Panc1 (cell line): ENCODE data around the gene NEK6. TPM values are rescaled to one million over a fixed set of nuclear protein-coding genes. Genes with fewer than 3 reads are reported as not detected.
A peak's percentile ranks its signal among the peaks of the same experiment; 100 is the strongest.

ENCODE experiments used
- ATAC-seq: fragments of 200-7000 bp; cut with Tn5 transposase; 2 replicates; pipeline ENCODE4 v1.9.1; 2020; ENCODE audit warnings: mild to moderate bottlenecking, moderate library complexity
- BruUV-seq: library from RNA; stranded (reverse); fragments of 400-500 nt; replicated peaks from 2 replicates; lab custom pipeline; 2021; lab: Mats Ljungman, UMichigan
- CTCF ChIA-PET: fragments of 300-600 bp; sonication (Branson Sonifier 250); formaldehyde crosslinking; loops from one replicate; lab custom pipeline; 2022; ENCODE audit warnings: antibody characterized with exemption; lab: Charles Lee
- POLR2A ChIA-PET: fragments of 300-600 bp; sonication (Branson Sonifier 250); formaldehyde crosslinking; loops from one replicate; lab custom pipeline; 2022; ENCODE audit warnings: antibody characterized with exemption; lab: Charles Lee
- DNase-seq: peaks from one replicate; pipeline ENCODE4 v3.0.0-alpha.2; 2010; ENCODE audit warnings: low read depth, low spot score
- H3K27ac ChIP-seq: 2 replicates; pipeline ENCODE4 v1.5.1; 2011; ENCODE audit warnings: mild to moderate bottlenecking, low read length, inconsistent platforms
- H3K27me3 ChIP-seq: fragments of 200-500 bp; sonication (Bioruptor generic); 2 replicates; pipeline ENCODE4 v1.6.0; 2014; ENCODE audit warnings: low read length, inconsistent platforms; ENCODE audit not compliant: control insufficient read depth, insufficient read depth
- H3K36me3 ChIP-seq: fragments of 200-500 bp; sonication (Bioruptor generic); 2 replicates; pipeline ENCODE4 v1.5.1; 2014; ENCODE audit warnings: inconsistent platforms, mild to moderate bottlenecking, low read length, moderate library complexity; ENCODE audit not compliant: control insufficient read depth, insufficient read depth
- H3K4me1 ChIP-seq: 2 replicates; pipeline ENCODE4 v1.5.1; 2011; ENCODE audit warnings: inconsistent platforms, mild to moderate bottlenecking, low read length, moderate library complexity; ENCODE audit not compliant: control insufficient read depth, insufficient read depth
- H3K4me3 ChIP-seq, 2 experiments: 2 replicates each; pipeline ENCODE4 v1.5.1; 2011 to 2012; ENCODE audit warnings: low read depth in 2 of 2, low read length in 2 of 2, mild to moderate bottlenecking in 2 of 2, inconsistent platforms in 1 of 2, moderate library complexity in 1 of 2
- H3K9me3 ChIP-seq: fragments of 200-500 bp; sonication (Bioruptor generic); 2 replicates; pipeline ENCODE4 v1.5.1; 2014; ENCODE audit warnings: low read depth, mild to moderate bottlenecking, inconsistent platforms, low read length, moderate library complexity; ENCODE audit not compliant: control insufficient read depth, insufficient read depth
- CTCF ChIP-seq: fragments of 450-650 bp; IDR thresholded peaks from 2 replicates; pipeline ENCODE4 v1.5.1; 2017; ENCODE audit warnings: mild to moderate bottlenecking
- POLR2AphosphoS5 ChIP-seq: IDR thresholded peaks from 2 replicates; pipeline ENCODE4 v1.6.1; 2012; ENCODE audit warnings: mild to moderate bottlenecking, low read depth, low read length, moderate library complexity
- REST ChIP-seq, 2 experiments: IDR thresholded peaks; 2 replicates each; pipeline ENCODE4 v1.6.1; 2011 to 2012; ENCODE audit warnings: low read depth in 2 of 2, control low read depth in 1 of 2, low read length in 1 of 2, mild to moderate bottlenecking in 1 of 2, moderate library complexity in 1 of 2; ENCODE audit not compliant: insufficient read depth in 1 of 2
- SIN3A ChIP-seq: IDR thresholded peaks from 2 replicates; pipeline ENCODE4 v1.6.1; 2012; ENCODE audit warnings: low read depth, mild to moderate bottlenecking, low read length, moderate library complexity, borderline replicate concordance; ENCODE audit not compliant: insufficient read depth
- TCF7L2 ChIP-seq: IDR thresholded peaks from 2 replicates; pipeline ENCODE4 v1.6.1; 2011; ENCODE audit warnings: mild to moderate bottlenecking, low read depth, low read length, inconsistent platforms
- in situ Hi-C: cut with HindIII; loops from 2 replicates; pipeline ENCODE4 v1.10.0; 2016; ENCODE audit warnings: low sequenced_read_pairs, low pct_unique_long_range_greater_than_20kb
- intact Hi-C: fragments of 100-400 bp; cut with micrococcal nuclease; formaldehyde crosslinking; loops from one replicate; pipeline ENCODE4 v1.10.0; 2022; ENCODE audit not compliant: unreplicated experiment
- total RNA-seq: library from RNA; stranded (reverse); gene quantifications from one replicate; pipeline ENCODE4 v1.2.1, GENCODE V29; 2021; ENCODE audit not compliant: unreplicated experiment

Gene NEK6
- total RNA-seq, 1 experiment from 2014 or later, result 56.3 TPM

- in situ Hi-C loops, result no loop called here
- no peak overlapping the region for H3K27ac ChIP-seq
- CTCF ChIA-PET, result no interaction called here
Observed at GRCh38 chr9:124370896-124371582, 113.3 kb downstream of the NEK6 start.

DNA sequence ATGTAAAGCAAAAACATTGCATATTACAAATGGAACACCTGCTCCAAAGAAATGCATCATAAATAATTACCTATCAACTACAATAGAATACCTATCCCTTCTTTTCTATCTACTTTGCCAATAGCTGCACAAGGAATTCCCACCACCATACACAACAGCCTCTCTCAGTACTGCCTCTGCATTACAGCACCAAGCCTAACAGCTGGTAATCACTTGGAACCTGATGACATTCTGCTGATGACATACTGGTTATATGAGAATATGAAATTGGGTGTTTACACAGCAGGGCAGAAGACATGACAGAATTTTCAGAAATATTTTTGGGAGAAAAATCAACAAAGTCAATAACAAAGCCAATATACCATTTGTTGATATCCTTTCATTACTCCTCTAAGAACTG is 114.3 kb downstream of the NEK6 start:
- ATAC-seq (no peak), DNase-seq (no peak)
- H3K36me3 ChIP-seq, result peaks cover 3% of the 10 kb centered on the region
- H3K4me1 ChIP-seq, result peaks cover 7% of the 10 kb centered on the region
- H3K4me3 ChIP-seq, result no peak overlapping the region
- TF ChIP-seq REST (IDR thresholded peaks at IDR 0.05; ENCODE audit: insufficient read depth in 1 of 2, low read depth in 2 of 2, low read length in 1 of 2), result no peak
- no peak for TF ChIP-seq TCF7L2
- no peak for TF ChIP-seq CTCF
- no peak for TF ChIP-seq SIN3A
- TF ChIP-seq POLR2AphosphoS5, result no peak
- ChIA-PET POLR2A (interaction anchor here (0.7 kb wide), 2 partner anchors 14 to 46 kb away, joined by 3 to 4 read pairs; no protein-coding TSS in a partner anchor), CTCF (no interaction called here)
- in situ Hi-C loops (no loop called here), intact Hi-C loops (no loop called here)
- H3K27me3 ChIP-seq, result no peaks in the 10 kb centered on the region
- BruUV-seq, result no TSS peak
- H3K27ac ChIP-seq, result no peak overlapping the region
- no peaks in the 10 kb centered on the region for H3K9me3 ChIP-seq

More at GRCh38 chr9:124370896-124371582, 113.3 kb downstream of the NEK6 start:
- no peaks in the 10 kb centered on the region for H3K27me3 ChIP-seq
- TF ChIP-seq SIN3A (no peak), POLR2AphosphoS5 (no peak), REST (IDR thresholded peaks at IDR 0.05; ENCODE audit: insufficient read depth in 1 of 2, low read depth in 2 of 2, low read length in 1 of 2) (no peak), TCF7L2 (no peak), CTCF (no peak)
- peaks cover 3% of the 10 kb centered on the region for H3K36me3 ChIP-seq
- intact Hi-C loops, result no loop called here
- H3K4me3 ChIP-seq, result no peak overlapping the region
- peaks cover 7% of the 10 kb centered on the region for H3K4me1 ChIP-seq
- POLR2A ChIA-PET, result interaction anchor here (0.7 kb wide), 2 partner anchors 23 to 47 kb away, joined by 3 read pairs; no protein-coding TSS in a partner anchor
- DNase-seq (no peak), ATAC-seq (no peak)
- H3K9me3 ChIP-seq, result no peaks in the 10 kb centered on the region
- TSS peak; percentile 5 for BruUV-seq
